Umbilical cord (tissue), 2 donors: ENCODE results near the gene PCDHGA3. TPM values are rescaled to one million over a fixed set of nuclear protein-coding genes. Genes with fewer than 3 reads are reported as not detected.
A peak's percentile ranks its signal among the peaks of the same experiment; 100 is the strongest.
"Not testable (repeated sequence)": the region's sequence is repeated elsewhere in the genome, so short reads cannot be mapped to it uniquely, and the experiment has no call there.

Experiments used
- DNase-seq: peaks from one replicate; pipeline ENCODE4 v3.0.0-alpha.2; 2015; ENCODE audit warnings: low spot score
- total RNA-seq: library from RNA; depleted of rRNA; stranded (reverse); fragments of >200 nt; gene quantifications from one replicate; pipeline ENCODE4 v1.2.3, GENCODE V29; 2014; ENCODE audit warnings: low replicate concordance; ENCODE audit not compliant: insufficient read depth

The PCDHGA3 gene
- total RNA-seq, 1 donor from 2014 or later = 2.2 TPM

GRCh38 chr5:141346017-141346416 is 2.4 kb downstream of the PCDHGA3 start:
- not testable (repeated sequence) for DNase-seq

GRCh38 chr5:141349917-141350619 is 6.4 kb downstream of the PCDHGA3 start, which contains the start of gene PCDHGB1:
PCDHGB1 (plus strand) TSS chr5:141350099; CDS start chr5:141350261, 162 bp downstream.
- no peak for DNase-seq

GRCh38 chr5:141351591-141351990 is 8.0 kb downstream of the PCDHGA3 start:
- DNase-seq = no peak

- no peak for DNase-seq
These were observed 11.4 kb downstream of the PCDHGA3 start, which contains the start of gene PCDHGA4 for GRCh38 chr5:141354900-141355469. PCDHGA4 (plus strand) TSS chr5:141355021; CDS start chr5:141355108, 87 bp downstream.

- DNase-seq = no peak
These were observed 12.0 kb downstream of the PCDHGA3 start for GRCh38 chr5:141355641-141356040.

- DNase-seq = no peak
These were observed 12.5 kb downstream of the PCDHGA3 start for GRCh38 chr5:141356133-141356532.

GRCh38 chr5:141356950-141357349 is 13.3 kb downstream of the PCDHGA3 start:
- no peak for DNase-seq

GRCh38 chr5:141359790-141360426 is 16.3 kb downstream of the PCDHGA3 start, which contains the start of gene PCDHGB2:
PCDHGB2 (plus strand) TSS chr5:141359994; CDS start chr5:141360136, 142 bp downstream.
- no peak for DNase-seq

- DNase-seq = no peak
These were observed 17.1 kb downstream of the PCDHGA3 start for GRCh38 chr5:141360685-141361084.

GRCh38 chr5:141362719-141363118 is 19.1 kb downstream of the PCDHGA3 start:
- no peak for DNase-seq

GRCh38 chr5:141363952-141364660 is 20.5 kb downstream of the PCDHGA3 start, which contains the start of gene PCDHGA5:
PCDHGA5 (plus strand) TSS chr5:141364162; CDS start chr5:141364331, 169 bp downstream.
- no peak for DNase-seq

GRCh38 chr5:141366016-141366896 is 22.6 kb downstream of the PCDHGA3 start:
- DNase-seq = no peak

GRCh38 chr5:141369994-141370848 is 26.6 kb downstream of the PCDHGA3 start, which contains the start of gene PCDHGB3:
PCDHGB3 (plus strand) TSS chr5:141370242; CDS start chr5:141370395, 153 bp downstream.
- DNase-seq = no peak

GRCh38 chr5:141371572-141372475 is 28.2 kb downstream of the PCDHGA3 start:
- no peak for DNase-seq

GRCh38 chr5:141373673-141374317 is 30.2 kb downstream of the PCDHGA3 start, which contains the start of gene PCDHGA6:
PCDHGA6 (plus strand) TSS chr5:141373891; CDS start chr5:141374084, 193 bp downstream.
- DNase-seq = peak; percentile 7

GRCh38 chr5:141374627-141375026 is 31.0 kb downstream of the PCDHGA3 start:
- DNase-seq = no peak

GRCh38 chr5:141375444-141376155 is 32.0 kb downstream of the PCDHGA3 start:
- not testable (repeated sequence) for DNase-seq
